Stimulated activated CD8-positive, alpha-beta memory T cell treated with anti-CD3 and anti-CD28 coated beads, Interleukin-2, amount 100 ng/mL, for 48 hours (primary cell): ENCODE measurements around the gene UNC5C.

Source experiments
- DNase-seq, 2 donors: peaks; one replicate each; pipeline ENCODE4 v3.0.0-alpha.2; 2020; ENCODE audit warnings: low read depth in 2 of 2

The UNC5C gene

GRCh38 chr4:95268819-95269565 is 279.8 kb downstream of the UNC5C start:
- no peak for DNase-seq

GRCh38 chr4:95267081-95267480 is 281.7 kb downstream of the UNC5C start:
- no peak for DNase-seq

DNA sequence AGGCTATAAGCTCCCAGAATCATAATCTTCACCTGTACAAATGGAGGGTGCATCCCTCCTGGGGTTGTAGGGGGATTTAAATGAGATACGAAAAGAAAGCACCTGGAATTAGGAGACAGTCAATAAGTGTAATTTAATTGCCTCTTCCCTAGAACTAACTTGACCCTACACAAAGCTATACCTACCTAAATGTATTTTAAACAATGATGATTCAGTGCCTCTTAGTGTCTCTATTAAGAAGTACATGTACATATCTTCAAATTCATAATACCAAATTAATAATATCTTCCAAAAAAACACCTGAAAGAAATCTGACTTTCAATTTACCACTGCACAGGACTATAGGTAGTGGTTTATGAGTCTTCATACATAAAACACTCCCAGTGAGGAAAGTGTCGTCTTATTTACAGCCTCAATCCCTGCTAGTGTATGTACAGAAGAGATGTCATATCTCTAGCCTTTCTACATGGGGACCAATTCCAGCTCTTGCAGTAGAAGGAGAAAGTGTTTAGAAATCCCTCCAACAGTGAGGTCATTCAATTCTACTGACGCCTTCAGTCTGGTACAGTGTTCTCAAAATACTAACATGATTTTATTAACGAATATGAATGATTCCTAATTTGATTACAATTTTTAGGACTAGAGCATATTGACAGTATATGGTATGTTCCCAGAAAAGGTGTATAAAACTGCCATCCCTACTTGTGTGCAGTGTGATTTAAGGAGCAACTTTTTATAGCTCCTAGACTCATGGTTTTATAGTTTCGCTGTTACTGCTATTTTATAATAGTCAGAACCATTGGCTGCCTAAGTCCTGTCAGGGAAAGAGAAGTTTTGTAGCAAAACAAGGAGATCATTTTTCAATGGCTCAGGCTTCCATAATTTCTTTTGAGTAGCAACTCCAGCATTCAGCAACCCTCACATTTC is 282.7 kb downstream of the UNC5C start:
- no peak for DNase-seq

GRCh38 chr4:95264843-95265242 is 283.9 kb downstream of the UNC5C start:
- no peak for DNase-seq

- DNase-seq: no peak
These were observed 284.8 kb downstream of the UNC5C start for GRCh38 chr4:95263960-95264359.

GRCh38 chr4:95263391-95263790 is 285.4 kb downstream of the UNC5C start:
- DNase-seq: no peak

GRCh38 chr4:95256108-95256835 is 292.5 kb downstream of the UNC5C start:
- DNase-seq: no peak

DNA sequence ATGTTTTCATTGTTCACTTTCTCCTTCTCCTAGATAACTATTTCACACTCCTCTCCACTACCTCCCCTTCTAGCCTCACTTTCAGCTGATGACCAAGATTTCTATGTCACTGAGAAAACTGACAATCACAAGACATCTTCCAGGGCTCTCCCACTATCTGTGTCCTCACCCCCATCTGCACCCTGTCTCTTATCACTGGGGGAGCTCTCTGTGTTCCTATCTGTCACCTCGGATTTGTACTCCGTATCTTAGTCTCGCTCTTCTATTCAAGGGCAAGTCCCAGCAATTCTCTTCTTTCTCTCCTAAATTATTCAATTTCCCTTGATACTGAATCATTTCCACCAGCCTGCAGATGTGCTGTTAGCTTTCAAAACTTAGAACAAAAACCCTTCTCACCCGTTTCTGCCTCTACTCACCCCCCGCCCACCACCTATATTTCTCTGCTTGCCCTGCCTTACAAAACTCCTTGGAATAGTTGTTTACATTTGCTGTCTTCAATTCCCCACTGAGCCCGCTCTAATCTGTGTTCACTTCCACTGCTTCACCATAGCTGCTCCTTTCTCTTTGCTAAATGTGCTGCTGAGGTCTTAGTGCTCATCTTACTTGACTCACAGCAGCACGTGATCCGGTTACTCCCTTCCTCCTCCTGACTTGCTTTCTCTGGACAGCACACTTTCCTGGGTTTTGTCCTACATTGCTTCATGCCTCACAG is 293.2 kb downstream of the UNC5C start:
- no peak for DNase-seq

GRCh38 chr4:95251568-95251967 is 297.2 kb downstream of the UNC5C start:
- no peak for DNase-seq

- DNase-seq: no peak
These were observed 298.1 kb downstream of the UNC5C start for GRCh38 chr4:95250544-95251137.

DNA sequence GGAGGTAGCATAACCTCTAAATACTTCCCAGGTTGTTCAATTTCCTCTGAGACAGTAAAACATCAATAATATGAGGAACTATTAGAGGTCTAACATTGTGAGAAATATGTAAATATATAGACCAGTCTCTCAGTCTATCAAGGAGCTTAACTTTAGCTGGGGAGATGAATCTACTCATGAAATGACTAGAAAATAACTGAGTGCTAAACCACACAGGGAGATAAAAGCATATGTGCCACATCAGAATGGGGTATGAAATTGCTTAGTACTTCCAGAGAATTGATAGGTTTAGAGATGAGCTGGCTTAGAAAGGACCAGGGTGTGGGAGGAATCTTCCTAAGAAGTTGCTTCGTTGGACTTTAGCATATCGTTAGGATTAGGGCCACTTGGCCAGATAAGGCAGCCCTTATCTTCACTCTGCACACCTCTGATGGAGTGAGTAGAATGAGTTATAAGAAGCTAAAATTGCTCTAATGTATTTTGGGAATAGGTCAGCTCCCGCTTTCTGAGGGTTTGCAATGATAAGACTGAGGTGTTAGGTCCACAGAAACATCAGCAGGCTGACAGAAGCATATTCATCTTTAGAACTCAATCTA is 299.2 kb downstream of the UNC5C start:
- DNase-seq: no peak

GRCh38 chr4:95248720-95249425 is 299.9 kb downstream of the UNC5C start:
- no peak for DNase-seq

GRCh38 chr4:95243892-95244291 is 304.9 kb downstream of the UNC5C start:
- DNase-seq: no peak

DNA sequence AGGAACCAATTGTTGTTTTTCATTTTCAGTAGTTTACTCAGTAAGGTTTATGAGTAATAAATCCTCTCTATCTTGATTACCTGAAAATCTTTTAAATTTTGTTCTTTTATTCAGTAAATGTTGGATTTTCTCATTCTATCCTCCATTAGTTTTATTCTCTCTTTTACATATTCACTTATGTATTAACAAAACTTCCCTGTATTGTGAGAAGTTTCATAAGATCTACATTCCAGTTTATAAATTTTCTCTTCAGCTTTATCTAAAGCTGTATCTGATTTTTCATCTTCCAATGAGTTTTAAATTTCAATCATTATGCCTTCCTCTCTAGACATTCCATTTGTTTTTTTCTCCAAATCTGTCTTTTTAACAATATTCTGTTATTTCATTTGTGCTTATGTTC is 310.2 kb downstream of the UNC5C start:
- DNase-seq: no peak

DNA sequence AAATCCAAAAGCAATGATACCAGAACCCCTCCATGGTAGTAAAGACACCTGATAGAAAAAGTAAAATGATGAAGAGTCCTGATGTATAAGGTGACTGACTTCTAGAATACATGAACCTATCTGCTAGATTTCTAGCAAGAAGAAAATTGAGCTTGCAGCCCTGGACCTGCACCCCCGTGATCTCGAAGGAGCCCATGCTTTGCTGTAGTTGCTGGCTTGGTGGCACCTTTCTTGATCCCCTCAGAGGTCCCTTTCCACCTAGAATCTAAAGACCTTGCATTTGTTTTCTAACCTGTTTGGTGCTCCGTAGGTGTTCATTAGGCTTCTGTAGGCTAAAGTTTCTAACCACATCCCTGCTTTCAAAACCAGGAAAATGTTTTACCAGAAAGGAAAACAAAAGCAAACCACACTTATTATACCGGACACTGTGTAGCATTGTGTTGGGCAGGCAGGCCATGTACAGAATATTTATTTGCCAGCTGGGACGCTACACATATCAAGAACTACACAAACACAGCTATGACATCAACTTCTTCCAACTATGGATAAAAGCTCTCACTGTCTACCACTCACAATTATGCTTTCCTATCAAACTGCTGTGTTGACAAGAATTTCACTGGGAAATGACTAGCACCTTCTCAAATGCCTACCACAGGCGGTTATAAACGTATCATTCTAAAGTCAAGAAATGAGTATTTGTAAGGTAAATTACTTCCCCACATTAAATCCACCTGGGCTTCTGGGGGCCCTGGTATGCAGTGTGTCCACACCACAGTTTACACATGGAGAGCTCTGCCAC is 316.2 kb downstream of the UNC5C start:
- DNase-seq: no peak

GRCh38 chr4:95231681-95232080 is 317.1 kb downstream of the UNC5C start:
- DNase-seq: no peak

DNA sequence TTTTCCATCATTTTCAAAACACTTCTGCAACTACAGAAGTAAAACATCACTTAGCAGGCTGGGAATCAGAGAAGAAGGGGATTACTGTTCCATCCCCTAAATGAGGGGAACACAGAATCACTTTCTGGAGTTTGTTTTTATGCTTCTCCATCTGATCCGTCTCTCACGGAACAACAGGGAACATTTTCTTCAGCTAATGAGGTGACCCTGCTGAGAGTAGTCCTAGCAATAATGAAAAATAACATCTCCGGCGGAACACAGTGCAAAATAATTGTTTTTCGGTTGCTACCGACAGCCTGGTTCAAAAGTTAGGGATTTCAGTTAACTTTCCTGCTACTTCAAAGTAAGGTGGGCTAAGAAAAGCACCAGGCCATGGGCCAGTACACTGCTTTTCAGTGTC is 322.9 kb downstream of the UNC5C start:
- DNase-seq: no peak

GRCh38 chr4:95224402-95224801 is 324.4 kb downstream of the UNC5C start:
- DNase-seq: no peak
